SJSA1 (cell line): ENCODE results near the gene CDKL5. TPM values are rescaled to one million over a fixed set of nuclear protein-coding genes. Genes with fewer than 3 reads are reported as not detected.

Experiments
- DNase-seq, 2 experiments: peaks; one replicate each; pipeline ENCODE4 v3.0.0-alpha.2; 2015 to 2020; ENCODE audit warnings: low spot score in 2 of 2, low read depth in 1 of 2
- H3K27ac ChIP-seq: fragments of 250-450 bp; sonication (Bioruptor Pico); 2 replicates; pipeline ENCODE4 v1.5.1; 2020; ENCODE audit warnings: mild to moderate bottlenecking, moderate library complexity
- H3K27me3 ChIP-seq: fragments of 250-450 bp; sonication (Bioruptor Pico); replicated peaks from 2 replicates; pipeline ENCODE4 v1.5.1; 2020; ENCODE audit warnings: mild to moderate bottlenecking, moderate library complexity
- H3K36me3 ChIP-seq: fragments of 250-450 bp; sonication (Bioruptor Pico); 2 replicates; pipeline ENCODE4 v1.5.1; 2020; ENCODE audit warnings: mild to moderate bottlenecking
- H3K4me1 ChIP-seq: fragments of 250-450 bp; sonication (Bioruptor Pico); replicated peaks from 2 replicates; pipeline ENCODE4 v1.6.1; 2021; ENCODE audit warnings: mild to moderate bottlenecking
- H3K4me3 ChIP-seq: fragments of 250-450 bp; sonication (Bioruptor Pico); 2 replicates; pipeline ENCODE4 v1.5.1; 2020; ENCODE audit warnings: mild to moderate bottlenecking
- H3K9me3 ChIP-seq: fragments of 250-450 bp; sonication (Bioruptor Pico); replicated peaks from 2 replicates; pipeline ENCODE4 v1.5.1; 2020; ENCODE audit warnings: mild to moderate bottlenecking
- total RNA-seq: library from RNA; depleted of rRNA; stranded (reverse); fragments of >200 nt; shearing (Covaris generic); gene quantifications from 2 replicates; pipeline ENCODE4 v1.2.3, GENCODE V29; 2014; rRNA removed

The CDKL5 gene
- 3.8 and 5.1 TPM in 2 replicates for total RNA-seq

DNA sequence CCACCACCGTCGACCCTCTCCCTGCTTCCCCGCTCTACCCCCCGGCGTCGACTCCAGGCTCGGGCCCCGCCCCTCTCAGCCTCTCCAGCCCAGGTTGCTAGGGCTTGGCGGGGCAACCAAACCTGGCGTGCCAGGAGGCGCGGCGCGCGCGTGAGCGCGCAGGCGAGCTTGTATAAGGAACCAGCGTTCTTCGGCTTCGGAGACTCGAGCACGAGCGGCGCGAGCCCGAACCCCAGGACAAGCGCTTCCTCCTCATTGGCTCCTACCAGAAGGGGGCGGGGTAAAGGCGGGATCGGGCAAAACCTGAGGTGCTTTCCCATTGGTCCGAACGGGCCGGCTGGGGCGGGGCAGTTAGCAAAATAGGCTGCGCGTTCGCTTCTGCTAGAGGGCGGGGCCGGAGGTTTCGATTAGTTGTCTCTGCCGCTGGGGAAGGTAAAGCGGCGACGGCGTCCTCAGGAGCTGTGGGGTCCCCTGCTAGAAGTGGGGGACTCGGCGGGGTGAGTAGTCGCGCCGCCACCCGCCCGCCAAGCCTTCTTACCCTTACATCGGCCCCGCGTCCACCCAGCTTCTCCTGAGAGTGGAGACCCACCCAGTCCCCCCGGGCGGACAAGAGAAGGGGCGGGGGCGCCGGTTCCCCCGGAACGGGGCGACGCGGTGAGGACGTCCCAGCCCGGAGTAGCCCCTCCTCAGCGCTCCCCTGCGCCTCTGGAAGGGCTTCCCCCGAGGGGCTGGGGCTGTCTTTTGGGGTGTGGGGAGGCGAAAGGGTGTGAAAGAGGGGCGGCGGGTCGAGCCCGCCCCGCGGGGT is at the start of gene CDKL5:
Gene CDKL5, plus strand, starts transcription at position 410 of the 805 bp plus-strand sequence. CDS start 81,489 bp downstream, outside the sequence.
- H3K4me3 ChIP-seq, result peak within 1 kb of the TSS; percentile 81
- H3K4me1 ChIP-seq, result peaks cover 14% of the 10 kb centered on the region
- DNase-seq, result peak; percentile 86 to 96
- peak within 1 kb of the TSS; percentile 44; the same call in 1 of the 2 replicates for H3K27ac ChIP-seq
- H3K9me3 ChIP-seq, result no peaks in the 10 kb centered on the region
- H3K36me3 ChIP-seq, result peaks cover 4% of the 10 kb centered on the region; the same call in 1 of the 2 replicates
- H3K27me3 ChIP-seq, result no peaks in the 10 kb centered on the region

DNA sequence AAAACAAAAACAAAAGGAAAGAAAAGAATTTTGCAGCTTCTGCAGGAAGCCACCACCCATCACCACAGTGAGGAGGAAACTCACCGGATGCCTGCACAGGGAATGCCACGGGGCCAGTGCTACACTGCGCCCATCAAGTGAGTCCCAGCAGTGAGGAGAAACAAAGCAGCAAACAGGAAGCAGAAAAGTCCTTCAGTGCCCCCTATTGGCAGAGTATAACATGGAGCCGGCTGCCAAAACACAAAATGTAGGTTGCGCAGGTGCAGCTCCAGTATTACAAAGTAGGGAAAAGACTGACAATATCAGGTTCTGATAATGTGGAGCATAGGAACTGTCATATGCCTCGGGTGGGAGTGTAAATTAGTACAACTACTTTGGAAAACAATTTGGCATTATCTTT is 47.6 kb upstream of the CDKL5 start:
- H3K27me3 ChIP-seq, result no peaks in the 10 kb centered on the region
- H3K4me1 ChIP-seq, result no peaks in the 10 kb centered on the region
- H3K36me3 ChIP-seq, result no peaks in the 10 kb centered on the region
- H3K4me3 ChIP-seq, result no peak overlapping the region
- H3K9me3 ChIP-seq, result no peaks in the 10 kb centered on the region
- no peak overlapping the region for H3K27ac ChIP-seq
- DNase-seq, result no peak

- DNase-seq, result no peak
- Histone ChIP-seq H3K4me1 (no peaks in the 10 kb centered on the region), H3K27ac (no peak overlapping the region), H3K27me3 (no peaks in the 10 kb centered on the region), H3K36me3 (no peaks in the 10 kb centered on the region), H3K4me3 (no peak overlapping the region), H3K9me3 (no peaks in the 10 kb centered on the region)
Observed at GRCh38 chrX:18389966-18390365, 35.4 kb upstream of the CDKL5 start.

DNA sequence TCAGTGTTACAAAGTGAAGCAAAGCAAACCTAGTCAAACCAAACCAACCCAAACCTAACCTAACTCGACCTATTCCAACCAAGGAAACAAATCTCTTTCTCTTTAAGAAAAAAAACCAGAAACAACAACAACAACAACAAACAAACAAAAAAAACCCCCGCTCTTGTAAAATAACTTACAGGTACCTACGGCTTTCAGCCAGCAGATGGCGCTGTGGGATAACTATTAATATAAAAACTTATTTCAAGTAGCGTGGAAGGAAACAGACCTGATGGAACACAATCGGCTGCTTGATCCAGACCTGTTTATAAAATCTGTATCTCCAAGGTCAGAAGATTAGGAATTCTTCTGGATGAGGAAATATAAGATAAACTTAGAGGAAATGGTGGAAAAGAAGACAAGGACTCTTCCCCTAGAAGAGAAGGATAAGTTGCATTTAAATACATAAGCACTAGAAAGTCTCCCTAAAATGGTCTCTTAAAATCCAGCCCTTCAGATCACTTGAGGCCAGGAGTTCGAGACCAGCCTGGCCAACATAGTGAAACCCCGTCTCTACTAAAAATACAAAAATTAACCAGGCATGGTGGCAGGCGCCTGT is 34.4 kb upstream of the CDKL5 start:
- no peaks in the 10 kb centered on the region for H3K4me1 ChIP-seq
- DNase-seq, result peak; percentile 39 to 54
- H3K4me3 ChIP-seq, result no peak overlapping the region
- H3K27me3 ChIP-seq, result no peaks in the 10 kb centered on the region
- no peak overlapping the region for H3K27ac ChIP-seq
- H3K9me3 ChIP-seq, result no peaks in the 10 kb centered on the region
- no peaks in the 10 kb centered on the region for H3K36me3 ChIP-seq

DNA sequence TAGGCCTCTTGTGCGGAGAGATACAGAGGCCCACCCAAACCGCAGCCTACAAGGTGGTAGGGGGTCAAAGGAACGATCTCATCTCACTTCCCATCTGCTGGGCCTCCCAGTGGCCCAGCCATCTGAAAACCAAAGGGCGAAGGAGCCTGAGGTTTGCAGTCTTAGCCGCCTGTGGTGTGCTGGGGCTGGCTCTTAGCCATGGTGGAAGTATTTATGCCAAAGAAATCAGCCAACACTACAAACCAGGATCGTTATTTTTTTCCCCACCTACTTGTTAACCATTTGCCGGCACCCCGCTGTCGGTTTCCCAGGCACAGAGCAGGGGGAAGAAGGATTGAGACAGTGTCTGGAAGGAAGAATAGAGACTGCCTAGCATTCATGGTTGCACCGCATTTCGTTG is 30.9 kb upstream of the CDKL5 start:
- no peak for DNase-seq
- Histone ChIP-seq H3K9me3 (no peaks in the 10 kb centered on the region), H3K4me1 (no peaks in the 10 kb centered on the region), H3K27ac (no peak overlapping the region), H3K27me3 (no peaks in the 10 kb centered on the region), H3K4me3 (no peak overlapping the region), H3K36me3 (no peaks in the 10 kb centered on the region)

DNA sequence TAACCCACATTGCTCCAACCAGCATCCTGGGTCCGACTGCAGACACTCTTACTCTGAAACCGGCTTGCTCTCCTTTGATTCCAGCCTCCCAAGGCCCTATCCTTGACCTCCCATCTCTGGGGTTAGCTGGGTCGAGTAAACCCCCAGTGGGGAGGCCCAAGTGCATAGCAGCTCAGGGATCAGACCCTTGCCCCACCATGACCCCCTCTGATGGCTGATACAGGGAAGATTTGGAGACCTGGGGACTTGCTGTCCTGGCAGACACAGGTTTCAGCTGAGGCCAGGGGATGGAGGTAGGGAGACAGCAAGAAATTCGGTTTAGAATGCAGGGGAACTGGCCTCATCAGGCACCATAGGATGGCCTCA is 23.6 kb upstream of the CDKL5 start:
- Histone ChIP-seq H3K36me3 (no peaks in the 10 kb centered on the region), H3K9me3 (no peaks in the 10 kb centered on the region), H3K27ac (no peak overlapping the region), H3K4me3 (no peak overlapping the region), H3K4me1 (0 out of 2 replicates have a peak, but pooled peaks cover 4% of the 10 kb centered on the region), H3K27me3 (no peaks in the 10 kb centered on the region)
- DNase-seq, result no peak

- peak in 1 of 2 experiments; percentile 12 for DNase-seq
- Histone ChIP-seq H3K36me3 (no peaks in the 10 kb centered on the region), H3K4me1 (0 out of 2 replicates have a peak, but pooled peaks cover 4% of the 10 kb centered on the region), H3K27ac (no peak overlapping the region), H3K9me3 (no peaks in the 10 kb centered on the region), H3K27me3 (no peaks in the 10 kb centered on the region), H3K4me3 (no peak overlapping the region)
Observed at GRCh38 chrX:18406531-18407266, 18.7 kb upstream of the CDKL5 start.

DNA sequence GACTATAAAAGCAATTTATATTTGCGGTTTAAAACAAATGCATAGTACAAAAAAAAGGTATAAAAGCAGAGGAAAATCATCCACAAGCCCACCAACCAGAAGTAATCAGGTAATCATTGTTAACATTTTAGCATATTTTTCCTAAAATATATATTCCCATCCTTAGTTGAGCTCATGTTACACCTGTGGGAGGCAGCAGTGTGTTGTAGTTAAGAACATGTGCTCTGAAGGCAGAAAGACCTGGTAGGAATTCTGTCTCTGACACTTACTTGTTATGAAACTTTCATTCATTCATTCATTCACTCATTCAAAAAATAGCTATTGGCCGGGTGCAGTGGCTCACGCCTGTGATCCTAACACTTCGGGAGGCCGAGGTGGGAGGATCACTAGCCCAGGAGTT is 15.4 kb upstream of the CDKL5 start:
- Histone ChIP-seq H3K36me3 (no peaks in the 10 kb centered on the region), H3K27me3 (no peaks in the 10 kb centered on the region), H3K27ac (no peak overlapping the region), H3K9me3 (no peaks in the 10 kb centered on the region), H3K4me3 (no peak overlapping the region), H3K4me1 (0 out of 2 replicates have a peak, but pooled peaks cover 4% of the 10 kb centered on the region)
- no peak for DNase-seq

GRCh38 chrX:18415386-18415785 is 10.0 kb upstream of the CDKL5 start:
- H3K4me3 ChIP-seq, result no peak overlapping the region
- H3K36me3 ChIP-seq, result no peaks in the 10 kb centered on the region
- no peaks in the 10 kb centered on the region for H3K9me3 ChIP-seq
- no peaks in the 10 kb centered on the region for H3K27me3 ChIP-seq
- no peak overlapping the region for H3K27ac ChIP-seq
- no peaks in the 10 kb centered on the region for H3K4me1 ChIP-seq
- DNase-seq, result no peak

GRCh38 chrX:18422325-18422724 is 3.1 kb upstream of the CDKL5 start:
- Histone ChIP-seq H3K4me1 (peaks cover 14% of the 10 kb centered on the region), H3K4me3 (no peak overlapping the region), H3K9me3 (no peaks in the 10 kb centered on the region), H3K36me3 (peaks cover 4% of the 10 kb centered on the region; the same call in 1 of the 2 replicates), H3K27ac (peak overlapping the region; percentile 35; the same call in 1 of the 2 replicates), H3K27me3 (no peaks in the 10 kb centered on the region)
- peak in 1 of 2 experiments; percentile 61 for DNase-seq

DNA sequence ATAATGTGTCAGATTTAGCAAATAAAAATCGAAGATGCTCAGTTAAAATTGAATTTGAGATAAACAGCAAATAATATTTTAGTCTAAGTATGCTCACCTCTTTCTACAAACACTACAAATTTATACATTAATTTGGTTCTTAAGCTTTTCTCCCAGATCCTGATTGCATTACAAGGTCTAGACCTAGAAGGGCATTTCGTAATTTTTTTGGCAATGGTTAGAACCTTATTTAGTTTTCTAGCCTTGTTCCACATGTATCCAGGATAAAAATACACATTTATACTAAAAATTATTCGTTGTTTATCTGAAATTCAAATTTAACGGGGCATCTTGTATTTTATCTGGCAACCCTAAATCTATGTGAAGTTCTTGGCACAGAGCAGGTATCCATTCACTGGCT is 2.5 kb upstream of the CDKL5 start:
- Histone ChIP-seq H3K4me1 (peaks cover 14% of the 10 kb centered on the region), H3K9me3 (no peaks in the 10 kb centered on the region), H3K27me3 (no peaks in the 10 kb centered on the region), H3K36me3 (peaks cover 4% of the 10 kb centered on the region; the same call in 1 of the 2 replicates), H3K4me3 (no peak overlapping the region), H3K27ac (peak overlapping the region; percentile 35; the same call in 1 of the 2 replicates)
- no peak for DNase-seq

DNA sequence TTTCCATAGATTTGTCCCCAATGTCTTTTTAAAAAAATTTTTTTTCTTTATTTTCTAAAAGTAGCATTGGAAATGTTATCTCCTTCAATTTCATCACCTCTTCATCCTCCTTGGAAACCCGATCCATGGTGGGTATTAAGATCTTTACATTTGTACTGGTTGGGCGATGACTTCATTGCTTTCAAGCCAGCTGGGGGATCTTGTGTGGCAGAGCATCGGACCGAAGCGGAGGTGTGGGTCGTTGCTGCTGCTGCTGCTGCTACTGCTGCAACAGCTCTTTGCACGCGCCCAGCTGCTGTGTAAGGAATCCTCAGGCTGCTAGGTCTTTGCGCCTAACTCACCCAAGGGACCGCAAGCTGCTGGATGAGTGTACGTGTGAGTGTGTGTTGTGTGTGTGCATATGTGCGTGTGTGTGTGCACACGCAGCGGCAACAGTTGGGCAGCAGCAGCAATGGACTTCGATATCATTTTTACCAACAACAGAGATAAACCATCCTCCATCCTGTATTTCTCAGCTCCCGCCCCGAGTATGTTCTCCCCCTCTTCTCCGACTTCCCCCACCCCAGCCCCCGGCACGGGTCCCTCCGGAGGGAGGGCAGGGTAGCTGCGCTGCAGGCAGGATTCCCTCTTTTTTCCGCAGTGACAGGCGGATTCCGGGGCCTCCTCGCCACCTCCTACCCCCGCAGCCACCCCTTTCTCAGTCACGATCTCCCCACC is 768 bp upstream of the CDKL5 start:
- peak in 1 of 2 experiments; percentile 31 for DNase-seq
- H3K9me3 ChIP-seq, result no peaks in the 10 kb centered on the region
- H3K27ac ChIP-seq, result peak overlapping the region; percentile 44; the same call in 1 of the 2 replicates
- H3K36me3 ChIP-seq, result peaks cover 4% of the 10 kb centered on the region; the same call in 1 of the 2 replicates
- peak overlapping the region; percentile 81 for H3K4me3 ChIP-seq
- no peaks in the 10 kb centered on the region for H3K27me3 ChIP-seq
- peaks cover 14% of the 10 kb centered on the region for H3K4me1 ChIP-seq

DNA sequence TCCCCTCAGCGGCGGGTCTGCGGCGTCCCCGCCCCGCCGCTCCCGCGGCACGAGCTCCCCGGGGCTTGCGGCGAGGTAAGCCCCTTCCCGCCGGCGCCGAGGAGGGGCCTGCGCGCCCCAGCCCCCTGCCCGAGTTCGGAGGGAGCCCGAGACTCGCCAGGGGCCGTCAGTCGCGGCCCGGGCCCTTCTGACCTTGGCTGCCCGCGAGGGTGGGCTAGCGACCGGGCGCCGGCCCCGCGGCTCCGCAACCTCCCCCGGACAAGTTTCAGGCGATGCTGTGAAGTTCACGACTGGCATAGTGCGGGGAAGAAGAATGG is 554 bp downstream of the CDKL5 start:
- no peak for DNase-seq
- Histone ChIP-seq H3K27ac (no peak overlapping the region), H3K9me3 (no peaks in the 10 kb centered on the region), H3K4me3 (peak overlapping the region; percentile 81), H3K27me3 (no peaks in the 10 kb centered on the region), H3K4me1 (peaks cover 14% of the 10 kb centered on the region), H3K36me3 (peaks cover 4% of the 10 kb centered on the region; the same call in 1 of the 2 replicates)
